Heart right ventricle (tissue), 16 donors: ENCODE results near the gene AURKB. TPM values are rescaled to one million over a fixed set of nuclear protein-coding genes. Genes with fewer than 3 reads are reported as not detected.

ENCODE experiments used
- ATAC-seq, 8 donors: fragments of 200-7000 bp; cut with Tn5 transposase; one replicate each; pipeline ENCODE4 v1.9.1; 2020; ENCODE audit warnings: mild to moderate bottlenecking in 8 of 8, moderate library complexity in 8 of 8, moderate number of reproducible peaks in 1 of 8
- DNase-seq, 2 donors: peaks; one replicate each; pipeline ENCODE4 v3.0.0-alpha.2; 2020
- H3K27ac ChIP-seq, 10 donors: fragments of 200-600 bp; sonication (generic) in 2 of 10; one replicate each; pipeline versions ENCODE4 v1.5.0 to v1.8.0; 2020 to 2022; ENCODE audit warnings: mild to moderate bottlenecking in 3 of 10
- H3K27me3 ChIP-seq, 7 donors: fragments of 200-600 bp; one replicate each; pipeline ENCODE4 v1.8.0; 2021 to 2022; ENCODE audit warnings: mild to moderate bottlenecking in 2 of 7
- H3K36me3 ChIP-seq, 9 donors: fragments of 200-600 bp; sonication (generic) in 1 of 9; one replicate each; pipeline versions ENCODE4 v1.5.0 to v1.8.0; 2020 to 2022; ENCODE audit warnings: mild to moderate bottlenecking in 2 of 9
- H3K4me1 ChIP-seq, 9 donors: fragments of 200-600 bp; sonication (generic) in 1 of 9; one replicate each; pipeline versions ENCODE4 v1.5.0 to v1.8.0; 2020 to 2022; ENCODE audit warnings: mild to moderate bottlenecking in 4 of 9
- H3K4me3 ChIP-seq, 10 donors: fragments of 200-600 bp; sonication (generic) in 2 of 10; one replicate each; pipeline versions ENCODE4 v1.5.0 to v1.8.0; 2020 to 2022; ENCODE audit warnings: mild to moderate bottlenecking in 7 of 10, moderate library complexity in 2 of 10
- H3K9me3 ChIP-seq, 11 donors: fragments of 200-600 bp in 10 of 11; sonication (generic) in 2 of 11; one replicate each; pipeline versions ENCODE4 v1.5.0 to v1.8.0; 2013 to 2022; ENCODE audit warnings: mild to moderate bottlenecking in 2 of 11, control low read depth in 1 of 11, moderate library complexity in 1 of 11
- CTCF ChIP-seq, 9 donors: fragments of 200-600 bp; sonication (generic) in 2 of 9; IDR thresholded peaks; one replicate each; pipeline versions ENCODE4 v1.5.0 to v1.8.0; 2021 to 2022; ENCODE audit warnings: antibody characterized with exemption in 9 of 9, mild to moderate bottlenecking in 5 of 9, moderate library complexity in 1 of 9
- WGBS, 2 donors: extraction: QIAGEN DNeasy Blood & Tissue Kit; methylation state at CpG; one replicate each; pipeline ENCODE4 v1.1.7; 2013; ENCODE audit warnings: inconsistent platforms in 1 of 2; 5-methylcytosine and 5-hydroxymethylcytosine counted together
- intact Hi-C, 10 donors: fragments of 100-400 bp; cut with DNase I; formaldehyde crosslinking; loops; one replicate each; pipeline versions ENCODE4 v1.11.1 to v1.14.2; 2022
- polyA plus RNA-seq, 2 donors: library from polyadenylated mRNA; stranded (reverse); fragments of 200-250 nt; gene quantifications; one replicate each; pipeline ENCODE4 v1.2.3, GENCODE V29; 2013
- total RNA-seq, 10 donors: library from RNA; stranded (reverse); fragmentation: NEBNext Ultra II Directional in 3 of 10; extraction: Animal tissue kit (Norgen Biotek cat#: 25700) in 3 of 10; gene quantifications; one replicate each; pipeline versions ENCODE4 v1.2.1 to v1.2.4, GENCODE V29; 2021 to 2023
- donor health status: Arrhythmogenic right ventricular cardiomyopathy.
- donor health status: ischemic (EF 13 %, LVEDD 7.1; RV severe dilation, severe dysfunction).
- donor health status: healthy with polysubstance abuse.
- donor health status: DM: no; HTN: yes; CAD: no.
- donor health status: DM: no; HTN: no; CAD: no.
- donor health status: ischemic (EF 25% LVEDD 6.9; RV normal size, moderate dysfunction).
- donor health status: ischemic (EF 25% LVEDD 5.7; RV mildly dilated, moderate dysfunction).
- donor health status: healthy.
- donor health status: DM: yes; HTN: yes; CAD: no.
- donor health status: Ischemic cardiomyopathy.
- donor health status: ischemic (EF 35%, LVEDD 5.7; RV mildly dilated, moderate dysfunction).
- donor health status: nonischemic (EF 11% LVEDD 7.7; RV severe dilation, severe dysfunction).
- donor health status: DM: yes; HTN: yes; CAD: no.
- donor health status: PGD.
- donor health status: ischemic (EF 29% LVEDD 5.4; RV normal size, mild dysfunction).
- donor health status: nonischemic (EF 23%, LVEDD 6.1; RV moderate dilation, normal function).

The AURKB gene
- total and polyA plus RNA-seq, 12 donors = 0.38 to 6.4 (median 1.0) TPM; not detected in 5

- peak overlapping the region in 9 of 10 donors; percentile 90 to 99 (median 94) for H3K27ac ChIP-seq
- H3K27me3 ChIP-seq = no peaks in the 10 kb centered on the region
- no peak for DNase-seq
- peaks cover 0 to 21% (median 0%) of the 10 kb centered on the region in 9 donors for H3K36me3 ChIP-seq
- intact Hi-C loops = loop anchor here in 9 of 10 donors (1.0 to 10.0 kb wide), 9 partner anchors 27 to 495 kb away; partner anchors contain the start of genes RANGRF (in 6 of the 9), CCDC42 (in 1 of the 9), RPL26 (in 1 of the 9) and SLC25A35 (in 1 of the 9)
- peak overlapping the region; percentile 57 to 87 (median 75) for H3K4me3 ChIP-seq
- H3K9me3 ChIP-seq = peaks cover 0 to under 1% (median 0%) of the 10 kb centered on the region in 11 donors
- WGBS, 2 donors = 11 to 15% methylated on average over 10 of the region's 10 CpGs
- H3K4me1 ChIP-seq = peaks cover 0 to 31% (median 12%) of the 10 kb centered on the region in 9 donors
- TF ChIP-seq CTCF (IDR thresholded peaks at IDR 0.05) = no peak
- ATAC-seq = no peak
Measured at GRCh38 chr17:8249621-8250500, 39.5 kb upstream of the AURKB start.

- H3K4me3 ChIP-seq = peak within 1 kb of the TSS; percentile 57 to 87 (median 75)
- no peaks in the 10 kb centered on the region for H3K27me3 ChIP-seq
- DNase-seq (peak; percentile 95), ATAC-seq (peak; percentile 83 to 91 (median 85))
- H3K9me3 ChIP-seq = peaks cover 0 to 3% (median 0%) of the 10 kb centered on the region in 11 donors
- H3K27ac ChIP-seq = peak within 1 kb of the TSS; percentile 90 to 99 (median 94)
- intact Hi-C loops = loop anchor here in 6 of 10 donors (1.0 to 5.0 kb wide), 8 partner anchors 26 to 133 kb away; partner anchors contain the start of genes RANGRF (in 1 of the 6), RPL26 (in 1 of the 6) and SLC25A35 (in 1 of the 6)
- no peak for TF ChIP-seq CTCF (IDR thresholded peaks at IDR 0.05)
- peaks cover 0 to 34% (median 12%) of the 10 kb centered on the region in 9 donors for H3K4me1 ChIP-seq
- peaks cover 0 to 15% (median 0%) of the 10 kb centered on the region in 9 donors for H3K36me3 ChIP-seq
- 0% methylated on average over 58 of the region's 58 CpGs for WGBS, 2 donors
Measured at GRCh38 chr17:8248751-8249607, 38.6 kb upstream of the AURKB start, which contains the start of gene PFAS. TSS of gene PFAS (plus strand) at chr17:8249289. CDS start at chr17:8253938, 4,649 bp downstream.

GRCh38 chr17:8244768-8245167 is 34.4 kb upstream of the AURKB start:
- no peak for DNase-seq
- no peak for TF ChIP-seq CTCF (IDR thresholded peaks at IDR 0.05)
- Histone ChIP-seq H3K27me3 (no peaks in the 10 kb centered on the region), H3K36me3 (peaks cover 0 to 53% (median 4%) of the 10 kb centered on the region in 9 donors), H3K27ac (no peak overlapping the region), H3K4me1 (peaks cover 0 to 29% (median 9%) of the 10 kb centered on the region in 9 donors), H3K4me3 (no peak overlapping the region), H3K9me3 (peaks cover 0 to 3% (median 0%) of the 10 kb centered on the region in 11 donors)
- no peak for ATAC-seq
- intact Hi-C loops = loop anchor here in 1 of 10 donors (5.0 kb wide), 1 partner anchor 138 kb away; the partner anchor contains the start of gene RPL26
- 96 to 99% methylated on average over 8 of the region's 8 CpGs for WGBS, 2 donors
